PC-9 (cell line): ENCODE data around the gene KIF5C. TPM values are rescaled to one million over a fixed set of nuclear protein-coding genes. Genes with fewer than 3 reads are reported as not detected.
A peak's percentile ranks its signal among the peaks of the same experiment; 100 is the strongest.

ENCODE experiments used
- BruUV-seq: library from RNA; stranded (reverse); fragments of 400-500 nt; replicated peaks from 2 replicates; lab custom pipeline; 2021; lab: Mats Ljungman, UMichigan
- CTCF ChIA-PET: fragments of 300-600 bp; sonication (Branson Sonifier 250); formaldehyde crosslinking; loops from one replicate; lab custom pipeline; 2022; ENCODE audit warnings: antibody characterized with exemption; lab: Charles Lee
- POLR2A ChIA-PET: fragments of 300-600 bp; sonication (Branson Sonifier 250); formaldehyde crosslinking; loops from one replicate; lab custom pipeline; 2022; ENCODE audit warnings: antibody characterized with exemption; ENCODE audit not compliant: unreplicated experiment; lab: Charles Lee
- DNase-seq, 2 experiments: peaks; one replicate each; pipeline versions ENCODE4 v3.0.0 to v3.0.0-alpha.2; 2015 to 2022; ENCODE audit warnings: mixed read lengths in 1 of 2
- H2AFZ ChIP-seq: fragments of 200-600 bp; sonication (generic); 2 replicates; pipeline ENCODE4 v1.8.1; 2017; ENCODE audit warnings: antibody characterized with exemption
- H3F3A ChIP-seq: fragments of 200-600 bp; sonication (generic); 2 replicates; pipeline ENCODE4 v1.8.1; 2017; ENCODE audit warnings: antibody characterized with exemption, mild to moderate bottlenecking, low read depth; ENCODE audit not compliant: insufficient read depth
- H3K27ac ChIP-seq: fragments of 200-600 bp; sonication (generic); 2 replicates; pipeline ENCODE4 v1.6.1; 2016; ENCODE audit warnings: mixed run types
- H3K27me3 ChIP-seq: fragments of 200-600 bp; sonication (generic); 2 replicates; pipeline ENCODE4 v1.6.1; 2016; ENCODE audit warnings: low read depth, mixed run types; ENCODE audit not compliant: insufficient read depth
- H3K36me3 ChIP-seq: fragments of 200-600 bp; sonication (generic); 2 replicates; pipeline ENCODE4 v1.6.1; 2016; ENCODE audit warnings: low read depth, mixed run types
- H3K4me1 ChIP-seq: fragments of 200-600 bp; sonication (generic); replicated peaks from 2 replicates; pipeline ENCODE4 v1.6.1; 2016; ENCODE audit warnings: mixed run types; ENCODE audit not compliant: insufficient read depth
- H3K4me2 ChIP-seq: fragments of 200-600 bp; sonication (generic); 2 replicates; pipeline ENCODE4 v1.6.1; 2017; ENCODE audit warnings: mixed run types
- H3K4me3 ChIP-seq: fragments of 200-600 bp; sonication (generic); 2 replicates; pipeline ENCODE4 v1.6.1; 2016; ENCODE audit warnings: mixed run types
- H3K79me2 ChIP-seq: fragments of 200-600 bp; sonication (generic); 2 replicates; pipeline ENCODE4 v1.6.1; 2017; ENCODE audit warnings: low read depth, mixed run types
- H3K9me2 ChIP-seq: fragments of 200-600 bp; sonication (generic); 2 replicates; pipeline ENCODE4 v1.8.1; 2017; ENCODE audit warnings: mild to moderate bottlenecking; ENCODE audit not compliant: insufficient read depth
- H3K9me3 ChIP-seq: fragments of 200-600 bp; sonication (generic); 2 replicates; pipeline ENCODE4 v1.8.1; 2016; ENCODE audit warnings: low read depth; ENCODE audit not compliant: insufficient read depth
- H4K20me1 ChIP-seq: fragments of 200-600 bp; sonication (generic); 2 replicates; pipeline ENCODE4 v1.8.1; 2017; ENCODE audit not compliant: insufficient read depth
- CTCF ChIP-seq: fragments of 200-600 bp; sonication (generic); conservative IDR thresholded peaks from 2 replicates; pipeline ENCODE4 v1.6.1; 2017; ENCODE audit warnings: mixed run types, antibody characterized with exemption, mild to moderate bottlenecking, moderate library complexity
- EZH2 ChIP-seq: fragments of 200-600 bp; sonication (generic); IDR thresholded peaks from 2 replicates; pipeline ENCODE4 v1.8.0; 2017; ENCODE audit warnings: antibody characterized with exemption, low read depth
- intact Hi-C: fragments of 100-400 bp; cut with micrococcal nuclease; formaldehyde crosslinking; loops from one replicate; pipeline ENCODE4 v1.10.0; 2022; ENCODE audit not compliant: unreplicated experiment
- total RNA-seq: library from RNA; stranded (reverse); gene quantifications from 2 replicates; pipeline ENCODE4 v1.2.3, GENCODE V29; 2021

The KIF5C gene
- total RNA-seq, 1 experiment from 2014 or later, result 0.07 TPM

- Histone ChIP-seq H3K79me2 (peaks cover 45% of the 10 kb centered on the region), H3F3A (peaks cover 10% of the 10 kb centered on the region), H3K9me3 (no peaks in the 10 kb centered on the region), H3K4me3 (no peak overlapping the region), H3K36me3 (no peaks in the 10 kb centered on the region), H3K4me2 (no peak overlapping the region), H4K20me1 (no peaks in the 10 kb centered on the region), H3K9me2 (no peaks in the 10 kb centered on the region), H3K27me3 (no peaks in the 10 kb centered on the region), H3K27ac (no peak overlapping the region), H3K4me1 (peaks cover 44% of the 10 kb centered on the region), H2AFZ (no peak overlapping the region)
- peak in 1 of 2 experiments; percentile 54 for DNase-seq
- TF ChIP-seq CTCF, result no peak
- POLR2A ChIA-PET, result no interaction called here
- intact Hi-C loops, result no loop called here
- no TSS peak for BruUV-seq
- CTCF ChIA-PET, result no interaction called here
These were observed 188.2 kb downstream of the KIF5C start for GRCh38 chr2:149063177-149063576.

GRCh38 chr2:149064365-149064841 is 189.4 kb downstream of the KIF5C start:
- Histone ChIP-seq H4K20me1 (no peaks in the 10 kb centered on the region), H3K36me3 (no peaks in the 10 kb centered on the region), H3K79me2 (peaks cover 41% of the 10 kb centered on the region), H3K4me1 (peaks cover 43% of the 10 kb centered on the region), H3K4me3 (no peak overlapping the region), H3K27me3 (no peaks in the 10 kb centered on the region), H3K9me3 (no peaks in the 10 kb centered on the region), H3F3A (peaks cover 20% of the 10 kb centered on the region), H3K27ac (0 out of 2 replicates have a peak overlapping the region, but pooled peaks have one; percentile 6), H2AFZ (no peak overlapping the region), H3K9me2 (no peaks in the 10 kb centered on the region), H3K4me2 (no peak overlapping the region)
- no peak for TF ChIP-seq EZH2
- no peak for TF ChIP-seq CTCF
- no peak for DNase-seq
- CTCF ChIA-PET, result no interaction called here
- no TSS peak for BruUV-seq
- POLR2A ChIA-PET, result no interaction called here
- intact Hi-C loops, result no loop called here

DNA sequence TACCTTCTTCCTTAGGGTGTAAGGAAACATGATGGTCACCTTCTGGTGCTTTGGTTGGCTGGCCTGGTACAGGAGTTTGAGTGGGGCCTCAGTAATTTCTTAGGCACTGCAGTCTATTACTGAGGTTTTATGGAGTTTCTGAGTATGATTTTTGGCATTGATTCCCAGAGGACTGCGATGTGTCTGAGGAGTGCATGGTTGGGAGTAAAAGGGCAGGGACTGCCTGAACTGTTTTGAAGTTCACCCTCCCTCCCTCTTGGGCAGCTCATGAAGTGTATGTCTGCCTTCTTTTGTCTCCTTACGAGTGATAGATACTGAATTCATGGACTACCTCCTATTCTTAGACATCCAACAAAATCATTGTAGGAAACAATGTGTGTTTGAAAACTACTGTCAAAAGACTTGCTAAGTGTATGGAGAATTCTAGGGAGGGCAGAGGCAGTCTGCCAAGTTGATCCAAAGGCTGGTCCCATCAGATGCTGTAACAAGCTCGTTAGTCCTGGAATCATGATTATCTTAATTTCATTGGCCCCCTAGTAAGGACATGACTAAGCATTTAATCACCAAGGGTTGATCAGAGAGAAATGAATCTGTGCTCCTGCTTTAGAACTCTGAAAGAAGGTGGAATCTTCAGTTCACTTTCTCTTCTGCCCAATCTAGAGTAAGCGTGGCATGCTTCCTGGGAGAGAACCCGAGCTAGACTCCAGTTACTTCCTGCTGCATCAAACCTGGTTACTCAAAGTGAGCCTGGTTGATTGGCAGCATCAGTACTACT is 190.0 kb downstream of the KIF5C start:
- no peaks in the 10 kb centered on the region for H4K20me1 ChIP-seq
- H3F3A ChIP-seq, result peaks cover 26% of the 10 kb centered on the region
- H3K36me3 ChIP-seq, result no peaks in the 10 kb centered on the region
- peaks cover 48% of the 10 kb centered on the region for H3K4me1 ChIP-seq
- POLR2A ChIA-PET, result no interaction called here
- DNase-seq, result no peak
- CTCF ChIA-PET, result no interaction called here
- H2AFZ ChIP-seq, result no peak overlapping the region
- no peaks in the 10 kb centered on the region for H3K27me3 ChIP-seq
- H3K27ac ChIP-seq, result 0 out of 2 replicates have a peak overlapping the region, but pooled peaks have one; percentile 6
- BruUV-seq, result no TSS peak
- H3K79me2 ChIP-seq, result peaks cover 38% of the 10 kb centered on the region
- H3K9me3 ChIP-seq, result no peaks in the 10 kb centered on the region
- intact Hi-C loops, result loop anchor here (5.0 kb wide), 1 partner anchor 357 kb away; no protein-coding TSS in a partner anchor
- no peaks in the 10 kb centered on the region for H3K9me2 ChIP-seq
- TF ChIP-seq CTCF (no peak), EZH2 (no peak)
- H3K4me3 ChIP-seq, result no peak overlapping the region
- no peak overlapping the region for H3K4me2 ChIP-seq
